ENCODE results near the gene DCAF4L1.

Gene DCAF4L1

GRCh38 chr4:41990365-41991111, 9.0 kb downstream of the DCAF4L1 start, which contains the start of gene SLC30A9:
TSS of gene SLC30A9 (plus strand) at chr4:41990530. CDS start at chr4:41990652, 122 bp downstream.
- DNase-seq (ENCODE audit: low read depth): peak; percentile 74

GRCh38 chr4:41991916-41992767, 10.6 kb downstream of the DCAF4L1 start:
- no peak for DNase-seq (ENCODE audit: low read depth)

DNA sequence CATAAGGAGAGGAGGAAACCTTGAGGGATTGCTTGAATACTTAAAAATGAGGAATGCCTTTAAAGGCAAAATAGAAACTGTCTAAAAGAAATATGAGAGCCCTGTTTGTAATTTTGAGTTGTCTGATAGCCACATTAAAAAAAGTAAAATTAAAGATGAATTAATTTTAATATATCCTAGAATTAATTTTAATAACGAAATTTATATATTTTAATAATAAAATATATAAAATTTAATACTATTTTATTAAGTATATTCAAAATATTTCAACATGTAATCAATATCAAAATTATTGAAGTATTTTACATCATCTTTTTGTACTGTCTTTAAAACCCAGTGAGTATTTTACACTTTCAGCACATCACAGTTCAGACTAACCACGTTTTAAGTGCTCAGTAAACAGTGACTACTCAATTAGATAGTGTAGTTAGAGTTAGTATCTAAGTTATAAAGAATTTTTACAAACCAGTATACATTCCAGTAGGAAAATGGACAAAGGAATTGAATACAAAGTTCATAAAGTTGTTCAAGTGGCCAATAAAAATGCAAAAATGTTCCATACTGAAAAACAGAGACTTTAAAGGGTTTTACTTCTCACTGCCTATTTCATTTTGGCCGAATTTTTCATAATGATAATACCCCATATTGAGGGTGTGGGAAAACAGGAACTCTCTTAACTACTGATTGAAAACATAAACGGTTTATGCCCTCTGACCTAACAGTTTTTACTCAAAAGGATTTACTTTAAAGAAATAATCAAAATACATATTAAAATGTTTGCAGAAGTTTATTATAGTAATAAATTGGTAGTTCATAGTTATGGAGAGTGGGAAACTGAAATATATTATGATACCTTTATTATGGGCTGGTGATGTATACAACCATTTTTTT, 11.7 kb downstream of the DCAF4L1 start:
- DNase-seq (ENCODE audit: low read depth): no peak

GRCh38 chr4:41994461-41994985, 13.0 kb downstream of the DCAF4L1 start:
- no peak for DNase-seq (ENCODE audit: low read depth)

DNA sequence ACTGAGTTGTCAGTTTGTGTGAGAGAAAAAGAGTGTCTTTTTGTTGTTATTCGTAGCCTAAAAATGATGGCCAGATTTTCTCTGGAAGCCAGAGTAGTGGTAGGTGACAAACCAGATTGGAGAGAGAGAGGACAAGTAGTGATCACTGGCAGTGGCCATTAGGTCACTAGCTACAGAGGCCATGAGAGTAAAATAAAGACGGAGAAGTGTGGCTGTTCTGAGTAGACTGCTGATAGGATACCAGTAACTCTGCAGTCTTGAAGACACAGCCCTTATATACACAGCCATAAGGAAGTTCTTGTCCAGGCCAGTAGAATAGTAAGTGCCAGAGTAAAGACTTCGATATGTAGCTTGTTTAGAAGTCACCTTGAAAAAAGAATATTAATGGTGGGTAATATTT, 16.5 kb downstream of the DCAF4L1 start:
- no peak for DNase-seq (ENCODE audit: low read depth)

- DNase-seq (ENCODE audit: low read depth): no peak
Observed at GRCh38 chr4:41999321-41999720, 17.8 kb downstream of the DCAF4L1 start.

GRCh38 chr4:42008011-42008786, 26.6 kb downstream of the DCAF4L1 start:
- DNase-seq (ENCODE audit: low read depth): no peak

- no peak for DNase-seq (ENCODE audit: low read depth)
Observed at GRCh38 chr4:42015438-42015837, 33.9 kb downstream of the DCAF4L1 start.

DNA sequence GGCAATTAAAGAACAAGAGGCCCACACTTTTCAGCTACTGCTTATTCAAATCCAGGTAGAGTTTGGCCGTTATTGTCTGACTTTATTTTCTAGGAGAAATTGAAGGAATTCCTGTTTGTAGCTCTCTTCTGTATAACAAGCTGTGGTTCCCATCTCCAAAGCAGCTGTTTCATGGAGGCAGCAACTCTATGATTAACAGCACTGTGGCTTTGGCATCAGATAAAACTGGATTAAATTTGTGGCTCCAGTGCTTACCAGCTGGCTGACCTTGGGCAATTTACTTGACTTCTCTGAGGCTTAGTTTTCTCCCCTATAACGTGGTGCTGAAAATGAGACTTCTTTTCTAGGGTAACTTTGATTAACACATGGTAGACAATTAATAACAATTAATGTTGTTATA, 36.9 kb downstream of the DCAF4L1 start:
- no peak for DNase-seq (ENCODE audit: low read depth)
